Measurements from ENCODE around the gene NBPF3.
A peak's percentile ranks its signal among the peaks of the same experiment; 100 is the strongest.
"Not testable (repeated sequence)": the region's sequence is repeated elsewhere in the genome, so short reads cannot be mapped to it uniquely, and the experiment has no call there.

The NBPF3 gene

DNA sequence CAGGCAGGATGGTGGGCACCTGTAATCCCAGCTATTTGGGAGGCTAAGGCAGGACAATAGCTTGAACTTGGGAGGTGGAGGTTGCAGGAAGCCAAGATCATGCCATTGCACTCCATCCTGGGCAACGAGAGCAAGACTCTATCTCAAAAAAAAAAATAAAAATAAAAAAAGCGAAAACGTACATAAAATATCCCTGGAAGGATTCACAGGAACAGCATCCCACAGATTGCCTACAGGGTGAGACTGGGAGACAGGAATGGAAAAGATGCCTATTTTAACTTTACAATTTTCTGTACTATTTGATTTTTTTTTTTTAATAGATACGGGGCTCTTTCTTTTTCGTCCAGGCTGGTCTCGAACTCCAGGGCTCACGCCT, 604 bp upstream of the NBPF3 start:
- DNase-seq = no peak

DNA sequence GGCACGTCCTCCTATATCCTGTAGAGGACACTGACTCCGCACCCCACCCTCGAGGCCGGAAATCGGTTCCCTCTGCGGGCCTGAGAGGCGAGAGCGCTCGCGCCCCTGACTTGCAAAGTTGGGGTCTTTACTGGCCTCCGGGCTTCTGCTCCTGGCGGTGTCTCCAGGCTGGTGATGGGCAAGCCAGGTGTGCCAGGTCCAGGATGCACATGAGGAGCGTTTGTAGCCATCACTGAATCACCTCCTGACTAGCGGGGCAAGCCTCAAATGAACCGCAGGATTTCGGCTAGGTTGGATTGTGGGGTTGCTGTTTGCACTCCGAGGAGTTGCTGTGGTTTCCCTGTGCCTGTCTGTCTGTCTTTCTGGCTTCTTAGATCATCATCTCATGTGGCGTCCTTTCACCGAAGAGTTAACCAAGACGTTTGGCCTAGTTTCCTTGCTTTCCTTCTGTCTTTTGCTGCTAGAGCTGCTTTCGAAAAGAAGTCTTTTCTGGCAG, 741 bp downstream of the NBPF3 start:
- not testable (repeated sequence) for DNase-seq

DNA sequence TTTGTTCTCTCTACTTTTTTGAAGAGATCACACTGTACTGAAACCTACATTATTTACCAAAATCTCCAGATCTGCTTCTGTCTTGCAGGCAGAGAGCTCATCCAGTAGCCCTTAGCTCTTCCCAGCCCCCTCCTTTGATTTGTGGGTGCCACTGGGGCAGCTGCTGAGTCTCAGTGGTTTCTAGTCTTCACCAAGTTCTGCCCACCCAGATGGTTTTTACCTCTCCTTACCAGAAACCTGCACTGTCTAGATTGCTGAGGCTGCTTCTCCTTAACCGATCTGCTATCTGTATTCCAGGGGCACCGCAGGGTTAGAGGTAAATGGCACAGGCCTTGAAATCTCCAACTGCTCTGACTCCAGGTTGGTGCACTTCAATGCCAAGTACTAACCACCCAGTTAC, 6.7 kb downstream of the NBPF3 start:
- DNase-seq = not testable (repeated sequence)

DNA sequence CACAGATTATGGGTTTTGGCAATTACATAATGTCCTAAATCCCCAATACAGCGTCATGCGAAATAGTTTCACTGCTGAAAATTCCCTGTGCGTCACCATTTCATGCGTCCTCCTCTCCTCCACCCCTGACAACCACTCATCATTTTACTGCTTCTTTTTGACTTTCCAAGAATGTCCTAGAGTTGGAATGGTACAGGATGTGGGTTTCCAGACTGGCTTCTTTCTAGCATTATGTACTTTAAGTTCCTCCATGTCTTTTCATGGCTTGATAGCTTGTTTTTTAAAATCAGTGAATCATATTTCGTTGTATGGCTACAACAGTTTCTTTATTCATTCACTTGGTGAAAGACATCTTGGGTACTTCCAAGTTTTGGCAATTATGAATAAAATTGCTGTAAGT, 7.4 kb downstream of the NBPF3 start:
- DNase-seq = no peak

- DNase-seq = no peak
Measured at GRCh38 chr1:21449906-21450305, 10.0 kb downstream of the NBPF3 start.

DNA sequence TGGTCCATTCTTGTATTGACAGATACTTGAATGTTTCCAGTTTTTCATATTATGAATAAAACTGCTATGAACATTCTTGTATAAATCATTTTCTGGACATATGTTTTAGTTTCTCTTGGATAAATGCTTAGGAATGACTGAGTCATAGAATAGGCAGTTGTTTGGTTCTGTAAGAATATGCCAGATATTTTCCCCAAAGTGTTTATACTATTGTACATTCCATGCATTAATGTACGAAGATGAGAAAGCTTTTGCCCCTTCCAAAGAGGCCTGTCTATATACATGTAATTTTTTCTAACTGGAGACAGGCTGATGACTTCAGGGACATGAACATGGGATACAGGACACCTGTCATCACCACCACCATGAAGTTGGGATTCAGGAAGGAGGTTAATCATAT, 11.3 kb downstream of the NBPF3 start:
- no peak for DNase-seq

- DNase-seq = no peak
Measured at GRCh38 chr1:21451981-21452411, 12.1 kb downstream of the NBPF3 start.

DNA sequence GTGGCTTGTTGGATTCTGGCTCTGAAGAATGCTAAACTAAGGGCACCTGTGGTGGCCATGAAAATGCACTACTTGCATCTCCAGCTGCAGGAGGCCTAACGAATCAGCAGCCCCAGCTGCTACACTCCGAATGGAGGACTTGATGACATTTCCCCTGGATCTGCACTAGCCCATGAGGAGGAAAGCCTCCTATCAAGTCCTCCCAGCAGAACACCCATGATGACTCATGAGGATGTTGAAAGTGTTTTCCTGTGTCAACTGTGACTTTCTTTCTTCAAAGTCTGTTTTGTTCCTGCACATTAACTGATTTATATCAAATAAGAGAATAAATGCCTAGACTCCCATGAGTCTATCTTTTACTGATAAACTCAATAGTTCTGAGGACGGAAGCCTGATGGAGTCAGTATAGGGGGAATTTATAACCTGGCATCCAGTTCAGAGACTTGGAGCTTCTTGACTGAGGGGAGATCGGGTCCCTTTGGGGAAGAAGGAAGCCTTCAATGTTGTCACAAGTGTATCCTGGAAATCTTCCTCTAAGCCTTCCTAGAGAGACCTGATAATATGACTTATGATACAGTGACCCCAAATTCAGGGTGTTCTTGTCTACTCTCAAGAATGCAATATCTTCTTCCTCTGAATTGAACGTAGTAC, 14.2 kb downstream of the NBPF3 start:
- peak; percentile 73 for DNase-seq

DNA sequence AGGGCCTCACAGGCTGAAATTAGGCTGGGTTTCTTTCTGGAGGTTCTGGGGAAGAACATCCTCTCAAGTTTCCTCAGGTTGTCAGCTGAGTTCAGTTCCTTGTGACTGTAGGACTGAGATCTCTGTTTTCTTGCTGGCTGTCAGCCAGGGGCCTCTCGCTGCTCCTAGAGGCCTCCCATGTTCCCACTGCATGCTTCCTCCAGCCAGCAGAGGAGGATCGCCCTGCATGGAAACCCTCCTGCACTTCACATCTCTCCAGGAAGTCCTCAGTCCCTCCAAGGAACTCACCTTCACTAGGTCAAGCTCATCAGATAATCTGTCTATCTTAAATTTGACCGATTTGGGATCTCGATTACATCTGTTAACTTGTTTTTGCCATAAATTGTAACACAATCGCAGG, 15.0 kb downstream of the NBPF3 start:
- not testable (repeated sequence) for DNase-seq

DNA sequence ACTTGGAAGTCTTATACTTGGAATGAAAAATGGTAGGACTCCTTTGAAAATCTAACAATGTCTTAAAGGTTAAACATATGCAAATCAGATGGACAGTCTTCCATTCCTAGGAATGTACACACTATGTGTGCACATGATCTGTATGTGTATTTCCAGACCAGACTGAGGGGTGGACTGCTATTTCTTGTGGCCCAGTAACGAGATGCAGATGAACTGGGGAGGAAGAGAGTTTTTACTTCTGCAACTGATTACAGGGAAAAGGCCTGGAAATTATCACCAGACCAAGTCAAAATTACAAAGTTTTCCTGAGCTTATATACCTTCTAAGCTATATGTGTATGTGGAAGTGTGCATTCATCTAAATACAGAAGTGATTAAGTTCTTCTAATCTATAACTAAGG, 17.7 kb downstream of the NBPF3 start:
- DNase-seq = no peak

- not testable (repeated sequence) for DNase-seq
Measured at GRCh38 chr1:21465127-21465526, 25.2 kb downstream of the NBPF3 start.

DNA sequence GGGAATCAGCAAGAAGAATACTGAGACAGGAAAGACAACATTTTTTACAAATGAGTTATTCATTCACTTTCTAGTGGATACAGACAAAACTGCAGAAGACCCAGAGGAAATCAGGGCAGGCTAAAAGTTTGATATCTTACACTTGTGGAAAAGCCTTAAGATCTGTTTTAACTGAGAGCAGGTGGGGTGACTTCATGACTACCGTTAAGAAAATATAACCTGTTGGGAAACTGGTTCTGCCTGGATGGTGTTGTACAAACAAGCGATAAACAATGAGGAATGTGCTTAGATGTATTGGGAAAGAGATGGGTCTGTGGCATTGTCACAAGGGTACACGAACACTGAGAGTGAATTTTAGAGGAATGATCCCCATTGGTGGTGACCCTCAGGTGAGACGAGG, 28.0 kb downstream of the NBPF3 start:
- not testable (repeated sequence) for DNase-seq

DNA sequence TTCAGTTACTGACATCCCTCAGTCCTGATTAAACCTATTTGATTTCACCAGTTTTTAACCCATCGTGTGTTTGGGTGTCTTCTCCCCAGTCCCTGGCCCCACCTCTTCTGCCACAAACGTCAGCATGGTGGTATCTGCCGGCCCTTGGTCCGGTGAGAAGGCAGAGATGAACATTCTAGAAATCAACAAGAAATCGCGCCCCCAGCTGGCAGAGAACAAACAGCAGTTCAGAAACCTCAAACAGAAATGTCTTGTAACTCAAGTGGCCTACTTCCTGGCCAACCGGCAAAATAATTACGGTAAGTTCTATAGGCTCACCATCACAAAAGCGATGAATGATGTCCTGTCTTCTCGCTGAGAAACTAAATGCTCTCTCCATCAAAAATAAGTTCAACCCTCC, 28.7 kb downstream of the NBPF3 start:
- DNase-seq = peak; percentile 39

- peak; percentile 13 for DNase-seq
Measured at GRCh38 chr1:21469581-21469980, 29.6 kb downstream of the NBPF3 start.

- DNase-seq = no peak
Measured at GRCh38 chr1:21472861-21473260, 32.9 kb downstream of the NBPF3 start.

DNA sequence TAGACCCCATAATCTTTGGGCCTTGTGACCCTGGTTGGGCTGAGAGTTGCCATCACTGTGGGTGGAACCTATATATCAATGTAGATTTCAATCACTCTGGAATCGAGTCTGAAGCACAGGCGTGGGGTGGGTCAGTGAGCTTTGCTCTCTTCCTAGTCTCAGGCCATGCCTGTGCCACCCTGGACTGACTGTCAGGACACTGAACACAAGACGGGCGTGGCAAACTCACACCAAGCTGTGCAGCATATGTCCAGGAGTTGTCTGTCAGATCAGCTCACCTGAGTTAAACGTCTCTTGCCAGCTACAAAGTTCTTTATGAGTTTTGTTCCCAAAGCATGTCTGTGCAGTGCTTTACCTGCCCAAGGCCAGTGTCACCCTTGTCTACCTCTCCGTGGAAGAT, 38.4 kb downstream of the NBPF3 start:
- no peak for DNase-seq

- not testable (repeated sequence) for DNase-seq
Measured at GRCh38 chr1:21483881-21484280, 43.9 kb downstream of the NBPF3 start.

DNA sequence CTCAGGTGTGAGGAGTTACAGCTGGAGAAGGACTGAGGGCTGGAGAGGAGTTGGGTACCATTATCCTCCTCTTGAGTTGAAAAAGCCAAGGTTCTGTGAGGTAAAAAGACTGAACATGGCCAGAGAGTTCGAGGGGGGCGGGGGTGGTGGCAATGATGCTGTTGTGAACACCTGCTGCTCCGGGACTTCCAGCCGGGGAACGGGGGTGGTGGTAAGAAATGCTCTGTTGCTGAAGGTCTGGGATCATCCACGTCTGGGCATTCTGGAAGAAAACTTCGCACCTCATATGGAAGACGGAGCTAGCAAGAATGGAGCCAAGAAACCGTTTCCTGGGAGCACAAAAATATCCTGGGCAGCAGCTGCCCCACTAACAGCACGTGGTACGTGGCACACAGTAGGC, 49.2 kb downstream of the NBPF3 start:
- DNase-seq = no peak

DNA sequence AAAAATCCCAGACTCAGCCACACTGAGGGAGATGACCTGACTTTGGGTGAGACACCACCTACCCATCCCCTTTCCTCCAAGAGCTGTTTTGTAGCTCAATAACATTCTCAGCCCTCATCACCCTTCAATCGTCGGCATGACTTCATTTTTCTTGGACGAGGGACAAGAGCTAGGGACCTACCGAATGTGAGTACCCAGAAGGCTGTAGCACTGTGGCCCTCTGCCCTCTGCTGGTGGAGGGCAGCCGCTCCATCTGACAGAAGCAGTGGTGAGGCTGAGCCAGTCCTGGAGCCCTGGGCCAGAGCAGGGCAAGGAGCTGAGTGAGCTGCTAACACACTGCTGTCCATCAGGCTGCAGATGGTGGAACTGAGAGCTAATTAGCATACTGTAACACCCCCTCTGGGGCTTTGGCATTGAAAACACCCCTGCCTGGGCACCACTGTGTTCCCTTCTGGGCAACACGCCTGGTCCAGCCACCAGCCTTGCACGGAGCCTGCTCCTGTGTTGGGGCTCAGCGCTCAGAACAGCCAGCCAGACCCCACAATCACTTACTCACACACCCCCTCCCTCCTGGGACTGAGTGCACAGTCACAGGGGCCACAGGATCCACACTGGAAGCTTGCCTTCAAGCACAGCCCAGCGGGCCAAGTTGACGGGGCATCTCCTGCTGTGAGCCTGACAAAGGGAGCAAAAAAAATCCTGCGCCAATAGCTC, 51.0 kb downstream of the NBPF3 start:
- peak; percentile 49 for DNase-seq

DNA sequence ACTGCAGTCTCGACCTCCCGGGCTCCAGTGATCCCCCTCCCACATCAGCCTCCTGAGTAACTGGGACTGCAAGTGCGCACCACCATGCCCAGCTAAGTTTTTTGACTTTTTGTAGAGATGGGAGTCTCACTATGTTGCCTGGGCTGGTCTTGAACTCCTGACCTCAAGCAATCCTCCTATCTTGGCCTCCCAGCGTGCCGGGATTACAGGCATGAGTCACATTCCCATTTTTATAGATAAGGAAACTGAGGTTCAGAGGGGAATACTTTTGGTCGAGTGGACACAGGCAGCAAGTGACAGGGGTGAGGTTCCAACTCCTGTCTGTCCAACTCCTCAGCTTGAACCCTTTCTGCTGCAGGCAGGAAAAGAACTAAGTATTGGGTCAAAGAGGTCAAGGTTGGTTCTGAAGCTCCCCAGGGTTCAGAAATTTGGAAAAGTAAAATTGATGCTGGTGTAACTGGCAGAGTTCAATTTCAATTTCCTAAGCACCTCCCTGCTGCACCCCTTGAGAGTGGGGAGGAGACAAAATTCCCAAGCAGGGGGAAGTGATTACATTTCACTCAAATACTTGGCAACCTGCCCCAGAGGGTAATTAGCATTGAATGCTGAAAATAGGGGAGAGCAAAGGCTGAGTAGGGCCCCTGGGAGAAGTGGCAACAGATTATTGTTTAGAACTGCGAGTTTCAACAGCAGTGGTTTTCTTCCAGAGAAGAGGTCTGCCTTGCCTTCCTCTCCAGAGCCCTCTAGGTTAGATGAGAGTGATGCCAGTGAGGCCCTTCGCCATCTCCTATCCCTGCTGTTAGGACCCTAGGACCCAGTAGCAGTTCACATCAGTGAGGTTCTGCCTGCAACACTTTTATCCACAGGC, 51.8 kb downstream of the NBPF3 start:
- no peak for DNase-seq

DNA sequence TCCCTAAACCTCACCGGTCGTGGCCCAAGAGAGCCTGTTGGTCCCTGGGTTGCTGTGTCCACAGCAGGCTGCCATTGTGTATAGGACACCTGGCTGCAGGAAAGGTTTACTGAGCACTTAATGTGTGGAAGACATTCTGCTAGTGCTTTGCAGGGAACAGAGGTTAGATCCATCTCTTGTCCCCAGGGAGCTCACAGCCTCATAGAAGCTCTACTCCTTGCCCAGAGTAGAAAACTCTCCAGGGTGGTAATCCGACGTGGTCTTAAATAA, 52.4 kb downstream of the NBPF3 start:
- no peak for DNase-seq

DNA sequence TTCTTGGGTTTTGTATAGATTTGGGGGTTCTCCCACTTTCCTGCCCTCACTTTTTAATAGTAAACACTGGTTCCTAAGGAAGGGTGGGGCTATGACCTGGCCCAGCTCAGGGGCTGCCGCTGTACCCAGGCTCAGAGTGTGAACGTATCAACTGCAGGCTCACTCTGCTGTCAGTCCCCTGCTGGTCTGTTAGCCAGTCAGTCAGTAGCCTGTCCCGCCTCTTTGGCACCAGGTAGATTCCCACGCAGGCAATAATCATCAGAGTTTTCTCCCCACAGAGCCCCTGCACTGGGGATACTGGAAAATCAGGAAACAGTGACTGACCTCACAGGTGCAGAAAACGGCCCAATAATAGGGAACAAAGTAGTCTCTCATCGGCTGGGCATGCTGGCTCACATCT, 54.3 kb downstream of the NBPF3 start:
- no peak for DNase-seq

DNA sequence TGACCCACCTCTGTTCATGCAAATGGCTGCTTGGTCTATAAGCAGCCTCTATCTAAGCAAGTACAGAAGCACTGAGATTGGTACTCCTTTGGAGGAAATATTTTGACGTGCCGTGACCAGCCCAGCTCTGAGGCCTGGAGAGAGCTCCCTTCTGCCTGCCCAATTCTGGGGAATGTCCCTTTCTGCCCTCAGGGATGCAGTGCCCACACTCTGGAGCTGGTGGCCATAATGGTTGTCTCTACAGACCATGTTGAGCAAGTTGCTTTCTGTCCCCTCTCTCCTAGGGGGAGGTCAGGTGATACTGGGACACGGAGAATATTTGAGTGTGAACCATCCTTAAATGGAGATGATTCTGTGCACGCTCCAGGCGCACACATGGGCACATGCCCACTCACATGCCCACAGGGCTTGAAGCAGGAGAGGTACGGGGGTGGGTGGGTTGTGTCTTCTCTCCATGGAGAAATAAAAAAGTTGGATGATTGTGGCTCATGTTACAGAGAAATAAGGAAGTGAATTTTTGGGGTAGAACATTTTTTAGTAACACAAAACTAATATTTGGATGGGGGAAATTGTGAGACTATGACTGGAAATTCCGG, 55.4 kb downstream of the NBPF3 start:
- no peak for DNase-seq

DNA sequence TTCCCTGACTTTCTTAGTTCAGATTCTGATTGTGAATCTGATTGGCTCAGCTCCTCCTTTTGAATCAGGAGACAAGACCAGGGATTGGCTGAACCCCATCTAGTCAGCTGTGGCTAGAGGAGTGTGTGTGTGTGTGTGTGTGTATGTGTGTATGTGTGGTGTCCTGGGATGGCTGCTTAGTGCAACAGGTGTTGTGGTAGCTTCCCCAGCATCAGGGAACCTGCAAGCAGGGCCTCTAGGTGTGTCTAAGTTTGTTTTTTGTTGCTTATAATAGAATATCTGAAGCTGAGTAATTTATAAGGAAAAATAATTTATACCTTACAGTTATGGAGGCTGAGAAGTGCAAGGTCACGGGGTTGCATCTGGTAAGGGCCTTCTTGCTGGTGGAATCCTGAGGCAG, 56.1 kb downstream of the NBPF3 start:
- no peak for DNase-seq
